ENCODE measurements around the gene AGBL1.

The AGBL1 gene

DNA sequence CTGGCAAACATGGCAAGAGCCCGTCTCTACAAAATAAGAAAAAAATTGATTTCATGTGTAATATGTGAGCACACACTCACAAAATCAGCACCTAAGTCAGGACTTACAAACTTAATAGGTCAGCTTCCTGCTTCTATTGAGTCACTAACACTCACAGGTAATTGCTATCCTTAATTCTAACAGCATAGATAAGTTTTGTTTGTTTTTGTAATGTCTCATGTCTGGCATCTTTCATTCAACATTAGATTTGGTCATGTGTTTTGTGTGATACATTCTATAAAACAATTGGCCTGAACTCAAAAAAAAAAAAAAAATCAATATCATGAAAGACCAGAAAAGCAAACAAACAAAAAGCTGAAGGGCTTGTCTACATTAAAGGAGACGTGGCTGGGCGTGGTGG lies 564.7 kb downstream of the AGBL1 start:
- Histone ChIP-seq H3K27me3 (replicated peaks; ENCODE audit: control insufficient read depth, insufficient read depth, low read length) (no peaks in the 10 kb centered on the region), H3K4me3 (replicated peaks; ENCODE audit: low read depth, low read length) (no peak overlapping the region), H3K36me3 (ENCODE audit: control insufficient read depth, insufficient read depth, low read length) (no peaks in the 10 kb centered on the region)
- no peak for TF ChIP-seq CTCF (IDR thresholded peaks at IDR 0.05; ENCODE audit: insufficient read depth, low read length, poor library complexity, severe bottlenecking)
- DNase-seq (ENCODE audit: extremely low read depth, insufficient read length), result no peak

- H3K4me3 ChIP-seq (replicated peaks; ENCODE audit: low read depth, low read length), result no peak overlapping the region
- H3K27me3 ChIP-seq (replicated peaks; ENCODE audit: control insufficient read depth, insufficient read depth, low read length), result no peaks in the 10 kb centered on the region
- TF ChIP-seq CTCF (IDR thresholded peaks at IDR 0.05; ENCODE audit: insufficient read depth, low read length, poor library complexity, severe bottlenecking), result no peak
- H3K36me3 ChIP-seq (ENCODE audit: control insufficient read depth, insufficient read depth, low read length), result no peaks in the 10 kb centered on the region
- no peak for DNase-seq (ENCODE audit: extremely low read depth, insufficient read length)
Observed at GRCh38 chr15:86645925-86646500, 566.3 kb downstream of the AGBL1 start.

- Histone ChIP-seq H3K4me3 (replicated peaks; ENCODE audit: low read depth, low read length) (no peak overlapping the region), H3K36me3 (ENCODE audit: control insufficient read depth, insufficient read depth, low read length) (no peaks in the 10 kb centered on the region), H3K27me3 (replicated peaks; ENCODE audit: control insufficient read depth, insufficient read depth, low read length) (no peaks in the 10 kb centered on the region)
- TF ChIP-seq CTCF (IDR thresholded peaks at IDR 0.05; ENCODE audit: insufficient read depth, low read length, poor library complexity, severe bottlenecking), result no peak
- no peak for DNase-seq (ENCODE audit: extremely low read depth, insufficient read length)
Observed at GRCh38 chr15:86647810-86648440, 568.3 kb downstream of the AGBL1 start.

- H3K4me3 ChIP-seq (replicated peaks; ENCODE audit: low read depth, low read length), result no peak overlapping the region
- DNase-seq (ENCODE audit: extremely low read depth, insufficient read length), result no peak
- H3K36me3 ChIP-seq (ENCODE audit: control insufficient read depth, insufficient read depth, low read length), result no peaks in the 10 kb centered on the region
- no peaks in the 10 kb centered on the region for H3K27me3 ChIP-seq (replicated peaks; ENCODE audit: control insufficient read depth, insufficient read depth, low read length)
- TF ChIP-seq CTCF (IDR thresholded peaks at IDR 0.05; ENCODE audit: insufficient read depth, low read length, poor library complexity, severe bottlenecking), result no peak
Observed at GRCh38 chr15:86649277-86649676, 569.6 kb downstream of the AGBL1 start.

DNA sequence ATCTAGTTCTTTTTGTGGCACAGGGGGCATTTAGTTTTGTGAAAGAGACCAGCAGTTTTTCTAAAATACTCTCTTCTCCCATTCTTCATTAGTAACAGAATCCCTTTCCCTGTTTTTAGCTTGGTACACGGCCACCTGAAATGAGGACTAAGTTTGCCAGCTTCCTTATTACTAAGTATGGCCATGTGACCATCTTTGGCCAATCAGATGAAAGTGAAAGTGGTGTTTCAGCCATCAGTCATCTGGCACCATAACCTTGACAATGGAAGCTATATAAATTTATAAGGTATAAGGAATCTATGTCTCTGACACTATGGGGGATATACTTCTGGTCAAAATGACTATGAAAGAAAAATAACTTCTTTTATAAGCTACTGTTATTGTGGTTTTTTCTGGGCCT lies 570.4 kb downstream of the AGBL1 start:
- no peaks in the 10 kb centered on the region for H3K27me3 ChIP-seq (replicated peaks; ENCODE audit: control insufficient read depth, insufficient read depth, low read length)
- no peak overlapping the region for H3K4me3 ChIP-seq (replicated peaks; ENCODE audit: low read depth, low read length)
- DNase-seq (ENCODE audit: extremely low read depth, insufficient read length), result no peak
- TF ChIP-seq CTCF (IDR thresholded peaks at IDR 0.05; ENCODE audit: insufficient read depth, low read length, poor library complexity, severe bottlenecking), result no peak
- H3K36me3 ChIP-seq (ENCODE audit: control insufficient read depth, insufficient read depth, low read length), result no peaks in the 10 kb centered on the region
